Thyroid gland (tissue), 4 donors: ENCODE data around the gene ULK1. TPM values are rescaled to one million over a fixed set of nuclear protein-coding genes. Genes with fewer than 3 reads are reported as not detected.

Experiments used
- DNase-seq, 2 donors: peaks; one replicate each; pipeline ENCODE4 v3.0.0-alpha.2; 2019
- H3K27ac ChIP-seq, 3 donors: fragments of 200-600 bp; sonication (generic); 1 replicate in 2 of 3; 2 replicates in 1 of 3; pipeline ENCODE4 v1.5.1; 2016 to 2019; ENCODE audit warnings: mild to moderate bottlenecking in 1 of 3, moderate library complexity in 1 of 3
- H3K27me3 ChIP-seq: fragments of 200-600 bp; sonication (generic); one replicate; pipeline ENCODE4 v1.5.1; 2019
- H3K36me3 ChIP-seq, 2 donors: fragments of 200-600 bp; sonication (generic); one replicate each; pipeline ENCODE4 v1.5.1; 2016 to 2019
- H3K4me1 ChIP-seq, 2 donors: fragments of 200-600 bp; sonication (generic); one replicate each; pipeline ENCODE4 v1.5.1; 2017 to 2019
- H3K4me3 ChIP-seq, 3 donors: fragments of 200-600 bp; sonication (generic); replicated peaks in 1 of 3; 1 replicate in 2 of 3; 2 replicates in 1 of 3; pipeline ENCODE4 v1.5.1; 2016; ENCODE audit warnings: mild to moderate bottlenecking in 1 of 3
- H3K9me3 ChIP-seq: fragments of 200-600 bp; sonication (generic); one replicate; pipeline ENCODE4 v1.5.1; 2017
- POLR2A ChIP-seq, 2 donors: fragments of 450-650 bp; IDR thresholded peaks; one replicate each; pipeline ENCODE4 v1.6.1; 2017; ENCODE audit warnings: antibody characterized with exemption in 2 of 2, mild to moderate bottlenecking in 2 of 2, moderate library complexity in 1 of 2
- WGBS, 2 donors: methylation state at CpG; one replicate each; pipeline ENCODE4 v1.1.5; 2017; 5-methylcytosine and 5-hydroxymethylcytosine counted together
- intact Hi-C: fragments of 100-400 bp; cut with DNase I; formaldehyde crosslinking; loops from one replicate; pipeline ENCODE4 v1.15.1; 2023
- small RNA-seq: library from RNA; depleted of rRNA; stranded (forward); fragments of <200 nt; gene quantifications from one replicate; pipeline ENCODE3, GENCODE V24; 2016
- total RNA-seq, 4 donors: library from RNA; depleted of rRNA; stranded (reverse); fragments of >200 nt; gene quantifications; one replicate each; pipeline ENCODE4 v1.2.3, GENCODE V29; 2016
- TF ChIP-seq, protein P1 (sequence below), 6 experiments: fragments of 200-600 bp in 3 of 6; fragments of 450-650 bp in 3 of 6; sonication (generic) in 3 of 6; IDR thresholded peaks; one replicate each; pipeline ENCODE4 v1.5.1; 2016 to 2019; ENCODE audit warnings: antibody characterized with exemption in 6 of 6, mild to moderate bottlenecking in 2 of 6, inconsistent platforms in 1 of 6, moderate library complexity in 1 of 6

ULK1 gene
- total RNA-seq, 4 donors from 2014 or later = 21.1 to 27.7 (median 21.7) TPM

GRCh38 chr12:131962069-131962468 is 67.6 kb downstream of the ULK1 start:
- TF ChIP-seq POLR2A (IDR thresholded peaks at IDR 0.05) = no peak
- TF ChIP-seq, protein P1, sequence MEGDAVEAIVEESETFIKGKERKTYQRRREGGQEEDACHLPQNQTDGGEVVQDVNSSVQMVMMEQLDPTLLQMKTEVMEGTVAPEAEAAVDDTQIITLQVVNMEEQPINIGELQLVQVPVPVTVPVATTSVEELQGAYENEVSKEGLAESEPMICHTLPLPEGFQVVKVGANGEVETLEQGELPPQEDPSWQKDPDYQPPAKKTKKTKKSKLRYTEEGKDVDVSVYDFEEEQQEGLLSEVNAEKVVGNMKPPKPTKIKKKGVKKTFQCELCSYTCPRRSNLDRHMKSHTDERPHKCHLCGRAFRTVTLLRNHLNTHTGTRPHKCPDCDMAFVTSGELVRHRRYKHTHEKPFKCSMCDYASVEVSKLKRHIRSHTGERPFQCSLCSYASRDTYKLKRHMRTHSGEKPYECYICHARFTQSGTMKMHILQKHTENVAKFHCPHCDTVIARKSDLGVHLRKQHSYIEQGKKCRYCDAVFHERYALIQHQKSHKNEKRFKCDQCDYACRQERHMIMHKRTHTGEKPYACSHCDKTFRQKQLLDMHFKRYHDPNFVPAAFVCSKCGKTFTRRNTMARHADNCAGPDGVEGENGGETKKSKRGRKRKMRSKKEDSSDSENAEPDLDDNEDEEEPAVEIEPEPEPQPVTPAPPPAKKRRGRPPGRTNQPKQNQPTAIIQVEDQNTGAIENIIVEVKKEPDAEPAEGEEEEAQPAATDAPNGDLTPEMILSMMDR (IDR thresholded peaks at IDR 0.05) = no peak
- no peak for DNase-seq
- intact Hi-C loops = no loop called here
- Histone ChIP-seq H3K4me1 (peaks cover 17 to 29% of the 10 kb centered on the region in 2 donors), H3K36me3 (peaks cover 0 to 5% of the 10 kb centered on the region in 2 donors), H3K27ac (no peak overlapping the region), H3K9me3 (no peaks in the 10 kb centered on the region), H3K4me3 (no peak overlapping the region), H3K27me3 (no peaks in the 10 kb centered on the region)
- WGBS, 2 donors = 86 to 88% methylated on average over 8 of the region's 8 CpGs

DNA sequence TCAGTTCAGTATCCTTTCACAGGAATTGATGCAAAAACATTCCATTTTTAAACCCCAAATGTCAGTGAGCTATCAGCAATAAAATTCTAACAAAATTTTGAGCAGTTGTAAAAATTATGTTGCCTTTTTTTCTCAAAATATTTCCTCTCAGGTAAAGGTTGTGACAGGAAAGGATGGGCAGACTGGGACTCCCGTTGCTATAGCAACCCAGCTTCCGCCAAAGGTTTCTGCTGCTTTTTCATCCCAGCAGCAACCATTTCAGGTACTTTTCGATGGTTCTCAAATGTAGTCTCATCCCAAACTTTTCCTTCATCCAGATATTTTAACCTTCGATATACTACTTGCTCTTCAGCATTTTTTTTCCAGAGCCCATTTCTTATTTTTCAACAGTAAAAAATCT is 69.0 kb downstream of the ULK1 start:
- Histone ChIP-seq H3K4me3 (no peak overlapping the region), H3K9me3 (no peaks in the 10 kb centered on the region), H3K36me3 (peaks cover 0 to 5% of the 10 kb centered on the region in 2 donors), H3K27ac (no peak overlapping the region), H3K27me3 (no peaks in the 10 kb centered on the region), H3K4me1 (peaks cover 10 to 20% of the 10 kb centered on the region in 2 donors)
- no peak for DNase-seq
- no peak for TF ChIP-seq POLR2A (IDR thresholded peaks at IDR 0.05)
- TF ChIP-seq, protein P1 (IDR thresholded peaks at IDR 0.05) = no peak
- intact Hi-C loops = no loop called here
- WGBS, 2 donors = 79 to 88% methylated on average over 4 of the region's 4 CpGs

DNA sequence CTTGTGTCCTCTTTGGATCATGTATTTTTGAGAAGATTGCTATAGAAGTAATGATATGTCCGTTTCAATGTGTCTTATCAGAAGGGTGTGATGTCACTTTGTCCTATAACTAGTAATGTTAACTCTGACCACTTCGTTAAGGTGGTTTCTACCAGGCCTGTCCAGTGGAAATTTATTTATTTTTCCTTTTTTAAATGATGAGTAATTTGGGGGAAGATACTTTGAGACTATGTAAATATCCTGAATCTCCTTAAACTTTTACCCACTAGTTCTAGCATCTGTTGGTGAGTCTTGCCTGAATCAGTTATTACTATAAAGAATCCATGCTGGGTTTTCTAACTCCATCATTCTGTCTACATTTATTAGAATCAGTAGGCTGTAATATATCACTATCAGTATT is 70.7 kb downstream of the ULK1 start:
- H3K9me3 ChIP-seq = no peaks in the 10 kb centered on the region
- peaks cover 4% of the 10 kb centered on the region in 2 donors for H3K4me1 ChIP-seq
- H3K4me3 ChIP-seq = no peak overlapping the region
- TF ChIP-seq, protein P1 (IDR thresholded peaks at IDR 0.05) = no peak
- no peak for TF ChIP-seq POLR2A (IDR thresholded peaks at IDR 0.05)
- H3K27me3 ChIP-seq = no peaks in the 10 kb centered on the region
- no peak for DNase-seq
- WGBS, 2 donors = 88 to 95% methylated on average over 2 of the region's 2 CpGs
- intact Hi-C loops = no loop called here
- H3K27ac ChIP-seq = no peak overlapping the region
- peaks cover 0 to 5% of the 10 kb centered on the region in 2 donors for H3K36me3 ChIP-seq

GRCh38 chr12:131971226-131971625 is 76.8 kb downstream of the ULK1 start:
- peaks cover 10 to 14% of the 10 kb centered on the region in 2 donors for H3K4me1 ChIP-seq
- no peaks in the 10 kb centered on the region for H3K27me3 ChIP-seq
- H3K9me3 ChIP-seq = no peaks in the 10 kb centered on the region
- TF ChIP-seq, protein P1 (IDR thresholded peaks at IDR 0.05) = no peak
- no peak for TF ChIP-seq POLR2A (IDR thresholded peaks at IDR 0.05)
- no peaks in the 10 kb centered on the region for H3K36me3 ChIP-seq
- H3K27ac ChIP-seq = no peak overlapping the region
- 8 to 22% methylated on average over 1 of the region's 1 CpG for WGBS, 2 donors
- intact Hi-C loops = no loop called here
- DNase-seq = peak in 1 of 2 donors; percentile 38
- no peak overlapping the region for H3K4me3 ChIP-seq

Small RNA genes within 50 kb of the gene (small RNA-seq; reads per million reads assigned to genes)
- not detected for gene AC131009.3

Other genes with a start within 250 kb of the ULK1 start
- 10 to 100 TPM; 36.4 to 50.8 (median 42.6) TPM for gene SFSWAP, start 183.5 kb upstream of the ULK1 start, total RNA-seq
- gene MMP17, start 66.2 kb upstream of the ULK1 start, total RNA-seq = 10 to 100 TPM in 1 of 4 donors, 1 to 10 TPM in 2, under 1 TPM in 1; 0.38 to 10.1 (median 4.1) TPM
- 10 to 100 TPM; 10.9 to 23.6 (median 16.4) TPM for gene PUS1, start 34.7 kb downstream of the ULK1 start, total RNA-seq
- gene EP400, start 55.3 kb downstream of the ULK1 start, total RNA-seq = 10 to 100 TPM; 22.1 to 51.8 (median 25.4) TPM
- 10 to 100 TPM; 11.2 to 23.1 (median 13.7) TPM for gene DDX51, start 249.7 kb downstream of the ULK1 start, total RNA-seq
- gene NOC4L, start 249.8 kb downstream of the ULK1 start, total RNA-seq = 10 to 100 TPM in 2 of 4 donors, 1 to 10 TPM in 2; 9.3 to 22.4 (median 10.1) TPM